HG03103 (cell line): ENCODE results near the gene TNK2.
"Not testable (repeated sequence)": the region's sequence is repeated elsewhere in the genome, so short reads cannot be mapped to it uniquely, and the experiment has no call there.

Experiments
- ATAC-seq: cut with Tn5 transposase; IDR thresholded peaks from one replicate; pipeline ENCODE4 v1.9.1; 2021; ENCODE audit warnings: low read depth; ENCODE audit not compliant: unreplicated experiment

The TNK2 gene

DNA sequence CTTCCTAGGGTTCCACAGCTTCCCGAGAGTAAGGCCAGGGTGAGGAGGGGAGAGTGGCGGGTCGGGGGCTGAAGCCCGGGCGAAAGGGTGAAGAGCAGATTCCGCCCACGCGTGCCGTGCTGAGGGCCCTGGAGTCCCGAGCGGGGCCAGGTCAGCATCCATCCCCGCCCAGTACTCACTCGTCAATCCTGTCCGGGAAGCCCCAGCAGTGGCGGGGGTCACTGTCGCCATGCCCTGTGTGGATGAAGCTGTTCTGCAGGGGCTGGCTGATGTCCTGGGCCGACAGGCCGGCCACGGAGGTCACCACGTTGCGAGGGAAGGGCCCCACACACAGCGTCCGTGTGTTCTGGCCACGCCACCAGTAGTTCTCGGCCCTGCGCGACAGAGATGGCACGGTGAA, 36.3 kb downstream of the TNK2 start:
- ATAC-seq: no peak

GRCh38 chr3:195871686-195872085, 36.7 kb downstream of the TNK2 start:
- ATAC-seq: not testable (repeated sequence)

GRCh38 chr3:195870937-195871336, 37.4 kb downstream of the TNK2 start:
- no peak for ATAC-seq

DNA sequence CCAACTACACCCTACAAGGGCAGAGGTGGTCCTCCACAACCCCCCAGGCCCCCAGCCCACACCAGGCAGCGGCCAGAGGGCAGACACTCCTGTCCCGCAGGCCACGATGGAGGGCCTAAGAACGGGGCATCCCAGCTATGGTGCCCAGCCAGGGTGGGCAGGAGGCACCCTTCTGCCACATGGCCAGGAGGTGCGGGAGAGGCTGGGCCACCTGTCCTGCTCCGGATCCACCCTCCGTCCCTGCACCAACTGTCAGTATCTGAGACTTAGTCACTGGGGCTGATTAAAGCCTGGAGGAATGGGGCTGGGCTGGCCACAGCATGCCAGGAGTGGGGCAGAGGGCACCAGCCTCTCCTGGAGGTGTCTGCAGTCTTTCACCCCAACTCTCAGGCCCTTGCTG, 37.9 kb downstream of the TNK2 start:
- no peak for ATAC-seq

GRCh38 chr3:195869413-195870001, 38.8 kb downstream of the TNK2 start:
- no peak for ATAC-seq

GRCh38 chr3:195868866-195869412, 39.4 kb downstream of the TNK2 start:
- ATAC-seq: no peak

- no peak for ATAC-seq
These were observed 40.0 kb downstream of the TNK2 start for GRCh38 chr3:195868336-195868865.

- ATAC-seq: no peak
These were observed 40.6 kb downstream of the TNK2 start for GRCh38 chr3:195867631-195868335.

GRCh38 chr3:195866686-195867511, 41.5 kb downstream of the TNK2 start:
- no peak for ATAC-seq

- no peak for ATAC-seq
These were observed 42.6 kb downstream of the TNK2 start for GRCh38 chr3:195865752-195866151.

DNA sequence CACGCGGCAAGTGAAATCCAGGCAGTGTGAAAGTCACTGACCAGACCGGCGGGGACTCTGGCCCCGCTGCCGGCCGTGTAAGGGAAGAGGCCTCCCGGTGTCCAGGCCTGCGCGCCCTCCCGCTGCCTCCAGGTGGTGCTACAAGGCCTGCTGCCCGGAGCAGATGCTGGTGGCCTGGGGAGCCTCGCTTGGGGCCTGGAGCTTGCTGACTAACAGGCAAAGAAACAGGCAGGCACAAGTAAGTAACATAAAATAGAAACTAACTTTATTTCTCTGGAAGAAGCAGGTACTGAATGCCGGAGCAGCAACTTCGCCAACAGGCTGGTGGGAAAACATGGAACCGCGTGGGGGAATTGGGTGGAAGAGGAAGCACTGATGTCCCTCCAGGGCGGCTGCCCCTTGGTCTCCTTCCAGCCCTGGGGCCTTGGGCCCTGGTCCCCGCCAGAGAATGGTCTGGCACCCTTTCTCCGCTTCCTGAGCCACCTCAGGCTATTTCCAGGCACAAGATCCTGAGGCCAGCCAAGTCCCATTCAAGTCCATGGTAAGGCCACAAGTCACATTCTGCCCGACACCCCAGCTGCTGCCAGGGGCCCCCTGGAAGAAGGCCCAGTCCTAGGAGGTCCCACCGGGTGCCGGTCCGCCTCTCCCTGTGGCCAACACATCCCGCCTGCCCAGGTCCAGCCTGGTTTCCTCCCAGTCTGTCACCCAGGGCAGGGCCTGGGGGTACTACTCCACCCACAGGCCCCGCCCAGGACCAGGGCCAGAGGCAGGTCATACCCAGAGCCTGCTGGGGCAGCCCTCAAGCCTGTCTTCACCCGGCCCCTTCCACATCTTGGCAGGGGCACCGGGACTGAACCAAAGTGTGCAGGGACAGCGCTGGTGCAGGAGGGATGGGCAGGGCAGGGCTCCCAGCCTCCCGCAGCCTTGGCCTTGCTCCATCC, 45.0 kb downstream of the TNK2 start:
- ATAC-seq: no peak

DNA sequence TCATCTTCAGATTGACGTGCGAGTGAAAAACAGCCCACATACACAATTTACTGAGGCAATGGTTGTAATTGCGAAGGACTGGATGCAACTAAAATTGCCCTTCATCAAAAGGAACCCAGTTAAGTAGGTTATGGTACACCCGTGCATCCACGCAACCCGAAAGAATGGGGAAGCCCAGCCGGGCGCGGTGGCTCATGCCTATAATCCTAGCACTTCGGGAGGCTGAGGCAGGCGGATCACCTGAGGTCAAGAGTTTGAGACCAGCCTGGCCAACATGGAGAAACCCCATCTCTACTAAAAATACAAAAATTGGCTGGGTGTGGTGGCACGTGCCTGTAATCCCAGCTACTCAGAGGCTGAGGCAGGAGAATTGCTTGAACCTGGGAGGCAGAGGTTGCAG, 46.0 kb downstream of the TNK2 start:
- not testable (repeated sequence) for ATAC-seq

GRCh38 chr3:195860456-195860855, 47.9 kb downstream of the TNK2 start:
- no peak for ATAC-seq

- no peak for ATAC-seq
These were observed 48.4 kb downstream of the TNK2 start for GRCh38 chr3:195859846-195860411.

DNA sequence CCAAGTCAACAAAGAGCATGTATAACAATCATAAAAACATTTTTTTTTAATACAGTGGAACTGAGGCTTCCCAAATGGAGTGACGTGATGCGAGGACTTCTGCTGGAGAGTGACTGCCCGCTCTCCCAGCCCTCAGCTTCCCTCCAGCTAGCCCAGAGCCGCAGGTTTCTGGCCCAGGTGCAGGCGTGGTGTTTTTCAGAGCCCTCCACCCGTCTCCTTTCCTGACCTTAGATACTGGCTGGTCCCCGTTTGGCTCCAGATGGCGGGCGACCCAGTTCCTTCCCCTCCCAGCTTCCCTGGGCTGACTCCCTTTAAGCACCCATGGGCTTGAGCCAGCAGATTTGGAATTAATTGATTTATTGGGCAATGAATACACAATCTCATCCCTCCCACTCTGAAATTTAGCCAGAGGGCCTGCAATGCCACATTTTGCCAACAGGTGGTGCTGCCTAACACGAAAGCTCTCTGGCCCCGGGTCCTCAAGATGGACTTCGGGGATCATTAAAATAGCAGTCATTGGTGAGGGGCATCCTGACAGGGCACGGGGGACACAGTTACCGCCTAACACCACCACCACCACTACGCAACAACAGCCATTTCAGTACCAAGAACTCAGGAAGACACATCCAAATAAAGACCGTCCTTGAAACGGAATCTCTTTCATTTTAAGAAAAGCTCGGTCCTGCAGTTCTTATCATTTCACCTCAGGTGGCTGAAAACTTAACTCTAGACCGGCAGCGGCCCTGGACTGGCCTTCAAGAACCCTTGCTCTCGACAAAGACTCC, 49.1 kb downstream of the TNK2 start:
- no peak for ATAC-seq

GRCh38 chr3:195856410-195857084, 51.8 kb downstream of the TNK2 start:
- ATAC-seq: no peak

- ATAC-seq: no peak
These were observed 52.6 kb downstream of the TNK2 start for GRCh38 chr3:195855471-195856409.
